K562 (cell line): ENCODE results near the gene SLC37A3. TPM values are rescaled to one million over a fixed set of nuclear protein-coding genes. Genes with fewer than 3 reads are reported as not detected.
A peak's percentile ranks its signal among the peaks of the same experiment; 100 is the strongest.

Experiments used
- ATAC-seq: fragments of 200-7000 bp; cut with Tn5 transposase; 3 replicates; pipeline ENCODE4 v1.9.1; 2020; ENCODE audit warnings: moderate library complexity
- BruUV-seq: library from RNA; stranded (reverse); fragments of 400-500 nt; replicated peaks from 2 replicates; lab custom pipeline; 2021; lab: Mats Ljungman, UMichigan
- CTCF ChIA-PET: fragments of 300-600 bp; formaldehyde crosslinking; extraction: SDS; loops from one replicate; lab custom pipeline; 2021; ENCODE audit warnings: low intra/inter-chr PET ratio; lab: Yijun Ruan, JAX
- POLR2A ChIA-PET: fragments of 300-600, 350-650 bp; sonication (Branson Sonifier 250); formaldehyde crosslinking; extraction: SDS; loops from one replicate; lab custom pipeline; 2021; ENCODE audit warnings: antibody characterized with exemption, inconsistent platforms; lab: Yijun Ruan, JAX
- DNase-seq, 4 experiments: peaks; one replicate each; pipeline versions ENCODE4 v3.0.0 to v3.0.0-alpha.2; 2011 to 2018; ENCODE audit warnings: low spot score in 3 of 4, mixed read lengths in 3 of 4; ENCODE audit errors: extremely low read depth in 1 of 4
- FAIRE-seq: peaks from 2 replicates; lab custom pipeline; 2011; peaks lifted over from hg19 to GRCh38; lab: Jason Lieb, UNC
- H2AFZ ChIP-seq: 2 replicates; pipeline ENCODE4 v1.6.0; 2011; ENCODE audit warnings: low read depth, low read length, control low read depth, inconsistent platforms
- H3K27ac ChIP-seq: fragments of 200-600 bp; 3 replicates; pipeline ENCODE4 v1.8.0; 2011; ENCODE audit warnings: low read depth, mild to moderate bottlenecking, control low read depth, inconsistent platforms, low read length, moderate library complexity, mixed read lengths; ENCODE audit errors: extremely low read depth
- H3K27me3 ChIP-seq, 2 experiments: fragments of 300-600 bp in 1 of 2; 2 replicates in 1 of 2; 3 replicates in 1 of 2; pipeline versions ENCODE4 v1.6.0 to v1.8.0; 2011; ENCODE audit warnings: inconsistent platforms in 2 of 2, low read length in 2 of 2, mild to moderate bottlenecking in 1 of 2, mixed read lengths in 1 of 2, moderate library complexity in 1 of 2; ENCODE audit not compliant: control insufficient read depth in 2 of 2, insufficient read depth in 2 of 2
- H3K36me3 ChIP-seq: fragments of 300-600 bp; 3 replicates; pipeline ENCODE4 v1.8.0; 2011; ENCODE audit warnings: mild to moderate bottlenecking, low read length, inconsistent platforms; ENCODE audit not compliant: control insufficient read depth, insufficient read depth
- H3K4me1 ChIP-seq, 2 experiments: fragments of 200-600 bp in 1 of 2; replicated peaks in 1 of 2; 2 replicates in 1 of 2; 3 replicates in 1 of 2; pipeline versions ENCODE4 v1.5.1 to v1.8.0; 2011; ENCODE audit warnings: inconsistent platforms in 2 of 2, low read length in 2 of 2, mild to moderate bottlenecking in 1 of 2, mixed read lengths in 1 of 2, moderate library complexity in 1 of 2; ENCODE audit not compliant: control insufficient read depth in 2 of 2, insufficient read depth in 2 of 2
- H3K4me2 ChIP-seq: 2 replicates; pipeline ENCODE4 v1.6.1; 2011; ENCODE audit warnings: low read length, control low read depth, inconsistent platforms, mixed read lengths; ENCODE audit not compliant: insufficient read depth
- H3K4me3 ChIP-seq: fragments of 200-600 bp; sonication (generic), shearing (Covaris generic); 2 replicates; pipeline ENCODE4 v1.5.1; 2016; ENCODE audit warnings: control low read depth, inconsistent platforms
- H3K79me2 ChIP-seq: fragments of 200-600 bp; 3 replicates; pipeline ENCODE4 v1.8.0; 2011; ENCODE audit warnings: low read length, inconsistent platforms; ENCODE audit not compliant: control insufficient read depth, insufficient read depth
- H3K9ac ChIP-seq, 2 experiments: 2 replicates each; pipeline versions ENCODE4 v1.6.0 to v1.6.1; 2011; ENCODE audit warnings: low read depth in 2 of 2, low read length in 2 of 2, control low read depth in 1 of 2, inconsistent platforms in 1 of 2, mild to moderate bottlenecking in 1 of 2, mixed read lengths in 1 of 2; ENCODE audit not compliant: insufficient read depth in 1 of 2
- H3K9me1 ChIP-seq: one replicate; pipeline ENCODE4 v1.6.0; 2011; ENCODE audit warnings: inconsistent platforms, mild to moderate bottlenecking, low read length, moderate library complexity; ENCODE audit not compliant: control insufficient read depth, insufficient read depth
- H3K9me3 ChIP-seq: replicated peaks from 2 replicates; pipeline ENCODE4 v1.5.1; 2011; ENCODE audit warnings: low read depth, low read length, inconsistent platforms; ENCODE audit not compliant: control insufficient read depth, insufficient read depth
- H4K20me1 ChIP-seq: replicated peaks from 2 replicates; pipeline ENCODE4 v1.6.1; 2011; ENCODE audit warnings: low read length, inconsistent platforms, mixed read lengths; ENCODE audit not compliant: control insufficient read depth, insufficient read depth
- CBX3 ChIP-seq, 2 experiments: IDR thresholded peaks; 1 replicate in 1 of 2; 2 replicates in 1 of 2; pipeline ENCODE4 v1.6.1; 2012; ENCODE audit warnings: inconsistent platforms in 2 of 2, low read length in 2 of 2, borderline replicate concordance in 1 of 2, control low read depth in 1 of 2
- CTCF ChIP-seq, 3 experiments: IDR thresholded peaks in 2 of 3; conservative IDR thresholded peaks in 1 of 3; 2 replicates each; pipeline ENCODE4 v1.5.1; 2011 to 2012; ENCODE audit warnings: low read length in 3 of 3, mild to moderate bottlenecking in 3 of 3, control low read depth in 2 of 3, improper control_type of control experiment in 1 of 3, inconsistent platforms in 1 of 3, low read depth in 1 of 3, mixed read lengths in 1 of 3, moderate library complexity in 1 of 3; ENCODE audit not compliant: insufficient read depth in 2 of 3
- DDX20 ChIP-seq: fragments of 450-650 bp; IDR thresholded peaks from 2 replicates; pipeline ENCODE4 v1.6.1; 2016; ENCODE audit warnings: missing genetic modification characterization, low read depth, mild to moderate bottlenecking, missing compliant biosample characterization, moderate library complexity
- FOXM1 ChIP-seq, 2 experiments: fragments of 450-650 bp in 1 of 2; sonication (generic) in 1 of 2; formaldehyde crosslinking in 1 of 2; IDR thresholded peaks; 2 replicates each; pipeline versions ENCODE4 v1.6.1 to v1.9.0; 2017 to 2022; ENCODE audit warnings: low read depth in 2 of 2, mild to moderate bottlenecking in 2 of 2, missing genetic modification reagents in 1 of 2, moderate library complexity in 1 of 2
- MAFF ChIP-seq: IDR thresholded peaks from 2 replicates; pipeline ENCODE4 v1.6.1; 2012; ENCODE audit warnings: low read length, improper control_type of control experiment
- MYBL2 ChIP-seq, 2 experiments: fragments of 450-650 bp in 1 of 2; sonication (generic) in 1 of 2; formaldehyde crosslinking in 1 of 2; IDR thresholded peaks; 2 replicates each; pipeline versions ENCODE4 v1.6.1 to v1.8.1; 2017 to 2022; ENCODE audit warnings: borderline replicate concordance in 1 of 2, inconsistent platforms in 1 of 2, low read depth in 1 of 2, mild to moderate bottlenecking in 1 of 2, missing genetic modification reagents in 1 of 2, moderate library complexity in 1 of 2
- NFXL1 ChIP-seq: fragments of 450-650 bp; formaldehyde crosslinking; IDR thresholded peaks from 2 replicates; pipeline ENCODE4 v1.4.0; 2021; ENCODE audit warnings: mild to moderate bottlenecking
- NONO ChIP-seq, 2 experiments: fragments of 200-400 bp in 1 of 2; fragments of 450-650 bp in 1 of 2; formaldehyde crosslinking in 1 of 2; IDR thresholded peaks; 2 replicates each; pipeline ENCODE4 v1.6.1; 2017; ENCODE audit warnings: low read depth in 2 of 2, mild to moderate bottlenecking in 2 of 2, moderate library complexity in 2 of 2, low read length in 1 of 2
- PCBP1 ChIP-seq: fragments of 200-400 bp; formaldehyde crosslinking; IDR thresholded peaks from 2 replicates; pipeline ENCODE4 v1.6.1; 2018; ENCODE audit warnings: mild to moderate bottlenecking, low read depth, low read length; ENCODE audit not compliant: poor library complexity, severe bottlenecking
- RAD21 ChIP-seq, 2 experiments: fragments of 250-450 bp in 1 of 2; fragments of 450-650 bp in 1 of 2; sonication (Bioruptor Pico) in 1 of 2; formaldehyde crosslinking in 1 of 2; IDR thresholded peaks in 1 of 2; conservative IDR thresholded peaks in 1 of 2; 2 replicates each; pipeline versions ENCODE4 v1.4.0 to v1.8.0; 2020 to 2022; ENCODE audit warnings: mild to moderate bottlenecking in 2 of 2, moderate library complexity in 1 of 2
- SMC3 ChIP-seq: conservative IDR thresholded peaks from 2 replicates; pipeline ENCODE4 v1.6.1; 2011; ENCODE audit warnings: low read depth, low read length, improper control_type of control experiment; ENCODE audit not compliant: insufficient read depth
- XRCC3 ChIP-seq: fragments of 450-650 bp; IDR thresholded peaks from 2 replicates; pipeline ENCODE4 v1.6.1; 2017; ENCODE audit warnings: mild to moderate bottlenecking, moderate library complexity
- ZNF655 ChIP-seq: fragments of 250-450 bp; sonication (Bioruptor Pico); IDR thresholded peaks from 2 replicates; pipeline ENCODE4 v1.5.0; 2021
- ZNF76 ChIP-seq: fragments of 250-450 bp; sonication (Bioruptor Pico); IDR thresholded peaks from 2 replicates; pipeline ENCODE4 v1.4.0; 2020; ENCODE audit warnings: mild to moderate bottlenecking, moderate library complexity, borderline replicate concordance
- WGBS: fragments of 100-300 bp; shearing (Covaris generic); methylation state at CpG from one replicate; pipeline ENCODE4 v1.1.6; 2016; ENCODE audit warnings: low coverage, mixed read lengths; ENCODE audit not compliant: insufficient coverage; ENCODE audit errors: missing lambda C conversion rate; 5-methylcytosine and 5-hydroxymethylcytosine counted together
- in situ Hi-C: fragments of 300-500 bp; cut with MboI; formaldehyde crosslinking; loops from 4 replicates; pipeline ENCODE4 v1.15.0; 2018; ENCODE audit warnings: inconsistent platforms, mixed read lengths
- intact Hi-C: fragments of 100-400 bp; cut with micrococcal nuclease; formaldehyde crosslinking; loops from 2 replicates; pipeline ENCODE4 v1.14.2; 2022
- polyA plus RNA-seq, 8 experiments: library from polyadenylated mRNA; depleted of rRNA in 4 of 8; stranded (reverse) in 5 of 8; unstranded in 3 of 8; fragments of >200 nt; fragmentation: Nextera tagmentation in 2 of 8; fragmentation: Illumina TruSeq in 1 of 8; extraction: Ambion mirVana in 2 of 8; extraction: Trizol in 1 of 8; gene quantifications; 2 replicates each; pipeline versions ENCODE4 v1.2.1 to v1.2.3, GENCODE V29; 2011 to 2014; ENCODE audit warnings: inconsistent platforms in 1 of 8, missing spikeins in 1 of 8
- total RNA-seq, 7 experiments: library from RNA; depleted of rRNA in 6 of 7; stranded (reverse); fragments of >200 nt in 6 of 7; fragmentation: Illumina TruSeq in 2 of 7; extraction: Trizol in 2 of 7; gene quantifications; 2 replicates each; pipeline versions ENCODE4 v1.2.1 to v1.2.3, GENCODE V29; 2011 to 2021; ENCODE audit warnings: low replicate concordance in 1 of 7

The SLC37A3 gene
- total and polyA plus RNA-seq, 9 of the 15 experiments (the other 6 are each of a cell fraction or from before 2014, with no cell fraction given) = 11.7 to 59.1 (median 26.8) TPM

DNA sequence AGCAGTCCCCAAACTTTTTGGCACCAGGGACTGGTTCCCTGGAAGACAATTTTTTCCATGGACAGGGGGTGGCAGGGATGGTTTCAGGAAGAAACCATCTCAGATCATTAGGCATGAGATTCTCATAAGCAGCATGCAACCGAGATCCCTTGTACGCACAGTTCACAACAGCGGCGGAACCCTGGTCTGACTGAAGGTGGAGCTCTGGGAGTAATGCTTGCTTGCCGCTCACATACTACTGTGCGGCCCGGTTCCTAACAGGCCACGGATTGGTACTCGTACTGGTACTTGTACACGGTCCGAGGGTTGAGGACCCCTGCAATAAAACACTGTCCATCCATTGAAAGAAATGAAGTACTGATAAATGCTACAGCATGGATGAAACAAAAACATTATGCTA is 48.1 kb upstream of the SLC37A3 start:
- in situ Hi-C loops = no loop called here
- intact Hi-C loops = loop anchor here (2.0 kb wide), 1 partner anchor 46 kb away; no protein-coding TSS in a partner anchor
- H3K9ac ChIP-seq = no peak overlapping the region
- peaks cover 2% of the 10 kb centered on the region in 2 experiments; a peak in 3 of 5 replicates for H3K4me1 ChIP-seq
- peak; percentile 78 for ATAC-seq
- no peaks in the 10 kb centered on the region for H3K9me1 ChIP-seq
- 0 out of 2 replicates have a peak, but pooled peaks cover 1% of the 10 kb centered on the region for H4K20me1 ChIP-seq
- no TSS peak for BruUV-seq
- no peak overlapping the region for H3K27ac ChIP-seq
- POLR2A ChIA-PET = interaction anchor here (0.7 to 1.2 kb wide), 3 partner anchors 8 to 152 kb away, joined by 3 to 4 read pairs (median 4); no protein-coding TSS in a partner anchor
- H3K36me3 ChIP-seq = no peaks in the 10 kb centered on the region
- peak; percentile 73 for FAIRE-seq
- H3K79me2 ChIP-seq = no peaks in the 10 kb centered on the region
- DNase-seq = peak in 1 of 4 experiments; percentile 48
- H3K4me2 ChIP-seq = no peak overlapping the region
- H3K4me3 ChIP-seq = no peak overlapping the region
- no peaks in the 10 kb centered on the region; a peak in 1 of 5 replicates for H3K27me3 ChIP-seq
- no peak overlapping the region for H2AFZ ChIP-seq
- no peaks in the 10 kb centered on the region for H3K9me3 ChIP-seq
- CTCF ChIA-PET = no interaction called here
- 37% methylated on average over 11 of the region's 11 CpGs for WGBS
- no peak for TF ChIP-seq XRCC3
- peak; percentile 40 to 48 (median 48); a peak in 4 of 6 replicates for TF ChIP-seq CTCF (IDR thresholded peaks at IDR 0.05 in 2 of 3, conservative IDR thresholded peaks at IDR 0.05 in 1 of 3; ENCODE audit: insufficient read depth in 2 of 3, low read depth in 1 of 3, low read length in 3 of 3)
- TF ChIP-seq NONO (IDR thresholded peaks at IDR 0.05; ENCODE audit: low read depth in 2 of 2, low read length in 1 of 2) = no peak
- no peak for TF ChIP-seq MAFF
- TF ChIP-seq ZNF655 (CRISPR knock-in tag) = no peak
- TF ChIP-seq DDX20 = no peak
- TF ChIP-seq PCBP1 = no peak
- peak in 1 of 2 experiments; percentile 16; a peak in 1 of 3 replicates for TF ChIP-seq CBX3 (IDR thresholded peaks at IDR 0.05; ENCODE audit: borderline replicate concordance in 1 of 2, low read length in 2 of 2)
- TF ChIP-seq MYBL2 (IDR thresholded peaks at IDR 0.05; ENCODE audit: low read depth) = no peak
- TF ChIP-seq MYBL2 (CRISPR knock-in tag; IDR thresholded peaks at IDR 0.05; ENCODE audit: borderline replicate concordance) = no peak
- no peak for TF ChIP-seq FOXM1 (IDR thresholded peaks at IDR 0.05; ENCODE audit: low read depth)
- TF ChIP-seq FOXM1 (CRISPR knock-in tag; IDR thresholded peaks at IDR 0.05; ENCODE audit: low read depth) = no peak
- TF ChIP-seq SMC3 = 0 out of 2 replicates have a peak, but pooled peaks have one; percentile 17
- no peak for TF ChIP-seq ZNF76 (CRISPR knock-in tag)
- peak in 1 of 2 experiments; percentile 53; a peak in 2 of 4 replicates for TF ChIP-seq RAD21 (CRISPR knock-in tag; conservative IDR thresholded peaks at IDR 0.05 in 1 of 2, IDR thresholded peaks at IDR 0.05 in 1 of 2)
- no peak for TF ChIP-seq NFXL1 (CRISPR knock-in tag)
